OCI-LY1 (cell line): Measurements from ENCODE around the gene DYSF.

Source experiments
- H2AFZ ChIP-seq: fragments of 200-600 bp; sonication (generic), shearing (Covaris generic); 2 replicates; pipeline ENCODE4 v1.6.0; 2014; ENCODE audit warnings: antibody characterized with exemption, mild to moderate bottlenecking, low read length
- H3F3A ChIP-seq: fragments of 200-600 bp; sonication (generic), shearing (Covaris generic); 2 replicates; pipeline ENCODE4 v1.6.0; 2014; ENCODE audit warnings: mild to moderate bottlenecking, antibody characterized with exemption, low read length, moderate library complexity; ENCODE audit not compliant: insufficient read depth
- H3K27ac ChIP-seq: fragments of 200-600 bp; sonication (generic); 2 replicates; pipeline ENCODE4 v1.5.1; 2014; ENCODE audit warnings: low read length, mixed run types, mild to moderate bottlenecking, low read depth; ENCODE audit not compliant: poor library complexity, severe bottlenecking
- H3K27me3 ChIP-seq: fragments of 200-600 bp; sonication (generic); 2 replicates; pipeline ENCODE4 v1.6.0; 2014; ENCODE audit warnings: antibody characterized with exemption, mild to moderate bottlenecking, low read length, moderate library complexity; ENCODE audit not compliant: insufficient read depth
- H3K36me3 ChIP-seq: fragments of 200-600 bp; sonication (generic); 2 replicates; pipeline ENCODE4 v1.6.1; 2014; ENCODE audit warnings: mild to moderate bottlenecking, antibody characterized with exemption, low read length, moderate library complexity, mixed read lengths; ENCODE audit not compliant: insufficient read depth
- H3K4me1 ChIP-seq: fragments of 200-600 bp; sonication (generic); 2 replicates; pipeline ENCODE4 v1.5.1; 2014; ENCODE audit warnings: mild to moderate bottlenecking, low read length, moderate library complexity; ENCODE audit not compliant: insufficient read depth, severe bottlenecking
- H3K4me2 ChIP-seq: fragments of 200-600 bp; sonication (generic), shearing (Covaris generic); 2 replicates; pipeline ENCODE4 v1.6.1; 2014; ENCODE audit warnings: low read length
- H3K4me3 ChIP-seq: fragments of 200-600 bp; sonication (generic); 2 replicates; pipeline ENCODE4 v1.5.1; 2014; ENCODE audit warnings: low read length, low read depth, mild to moderate bottlenecking, mixed read lengths; ENCODE audit not compliant: poor library complexity, severe bottlenecking
- H3K79me2 ChIP-seq: fragments of 200-600 bp; shearing (Covaris generic); 2 replicates; pipeline ENCODE4 v1.6.1; 2016; ENCODE audit warnings: mixed run types, low read length, mixed read lengths; ENCODE audit not compliant: insufficient read depth
- H3K9ac ChIP-seq: fragments of 200-600 bp; sonication (generic), shearing (Covaris generic); 2 replicates; pipeline ENCODE4 v1.6.1; 2014; ENCODE audit warnings: mild to moderate bottlenecking, low read length, mixed read lengths
- H3K9me2 ChIP-seq: fragments of 200-600 bp; sonication (generic), shearing (Covaris generic); 2 replicates; pipeline ENCODE4 v1.6.1; 2014; ENCODE audit warnings: low read depth, mild to moderate bottlenecking, low read length, mixed read lengths
- H3K9me3 ChIP-seq: fragments of 200-600 bp; shearing (Covaris generic); 2 replicates; pipeline ENCODE4 v1.6.1; 2014; ENCODE audit warnings: low read length, mixed read lengths
- H4K20me1 ChIP-seq: fragments of 200-600 bp; sonication (generic), shearing (Covaris generic); 2 replicates; pipeline ENCODE4 v1.6.0; 2016; ENCODE audit warnings: mild to moderate bottlenecking, low read length; ENCODE audit not compliant: insufficient read depth
- EZH2 ChIP-seq: fragments of 200-600 bp; sonication (generic), shearing (Covaris generic); IDR thresholded peaks from 2 replicates; pipeline ENCODE4 v1.8.0; 2017; ENCODE audit warnings: borderline replicate concordance, mixed run types, mild to moderate bottlenecking, antibody characterized with exemption, low read length, moderate library complexity, mixed read lengths
- TF ChIP-seq, protein P1 (sequence below): fragments of 200-600 bp; sonication (generic), shearing (Covaris generic); IDR thresholded peaks from 2 replicates; pipeline ENCODE4 v1.5.1; 2017; ENCODE audit warnings: mild to moderate bottlenecking, antibody characterized with exemption, low read length, moderate library complexity, mixed read lengths

The DYSF gene

GRCh38 chr2:71505770-71506140 is 52.4 kb downstream of the DYSF start:
- Histone ChIP-seq H3F3A (no peaks in the 10 kb centered on the region), H4K20me1 (no peaks in the 10 kb centered on the region), H3K79me2 (no peaks in the 10 kb centered on the region), H3K36me3 (no peaks in the 10 kb centered on the region), H3K4me1 (no peaks in the 10 kb centered on the region), H3K9me2 (no peaks in the 10 kb centered on the region), H3K4me2 (no peak overlapping the region), H3K27me3 (no peaks in the 10 kb centered on the region), H3K4me3 (no peak overlapping the region), H3K9ac (no peak overlapping the region), H3K27ac (no peak overlapping the region), H3K9me3 (no peaks in the 10 kb centered on the region), H2AFZ (no peak overlapping the region)
- no peak for TF ChIP-seq EZH2
- TF ChIP-seq, protein P1, sequence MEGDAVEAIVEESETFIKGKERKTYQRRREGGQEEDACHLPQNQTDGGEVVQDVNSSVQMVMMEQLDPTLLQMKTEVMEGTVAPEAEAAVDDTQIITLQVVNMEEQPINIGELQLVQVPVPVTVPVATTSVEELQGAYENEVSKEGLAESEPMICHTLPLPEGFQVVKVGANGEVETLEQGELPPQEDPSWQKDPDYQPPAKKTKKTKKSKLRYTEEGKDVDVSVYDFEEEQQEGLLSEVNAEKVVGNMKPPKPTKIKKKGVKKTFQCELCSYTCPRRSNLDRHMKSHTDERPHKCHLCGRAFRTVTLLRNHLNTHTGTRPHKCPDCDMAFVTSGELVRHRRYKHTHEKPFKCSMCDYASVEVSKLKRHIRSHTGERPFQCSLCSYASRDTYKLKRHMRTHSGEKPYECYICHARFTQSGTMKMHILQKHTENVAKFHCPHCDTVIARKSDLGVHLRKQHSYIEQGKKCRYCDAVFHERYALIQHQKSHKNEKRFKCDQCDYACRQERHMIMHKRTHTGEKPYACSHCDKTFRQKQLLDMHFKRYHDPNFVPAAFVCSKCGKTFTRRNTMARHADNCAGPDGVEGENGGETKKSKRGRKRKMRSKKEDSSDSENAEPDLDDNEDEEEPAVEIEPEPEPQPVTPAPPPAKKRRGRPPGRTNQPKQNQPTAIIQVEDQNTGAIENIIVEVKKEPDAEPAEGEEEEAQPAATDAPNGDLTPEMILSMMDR, result no peak

DNA sequence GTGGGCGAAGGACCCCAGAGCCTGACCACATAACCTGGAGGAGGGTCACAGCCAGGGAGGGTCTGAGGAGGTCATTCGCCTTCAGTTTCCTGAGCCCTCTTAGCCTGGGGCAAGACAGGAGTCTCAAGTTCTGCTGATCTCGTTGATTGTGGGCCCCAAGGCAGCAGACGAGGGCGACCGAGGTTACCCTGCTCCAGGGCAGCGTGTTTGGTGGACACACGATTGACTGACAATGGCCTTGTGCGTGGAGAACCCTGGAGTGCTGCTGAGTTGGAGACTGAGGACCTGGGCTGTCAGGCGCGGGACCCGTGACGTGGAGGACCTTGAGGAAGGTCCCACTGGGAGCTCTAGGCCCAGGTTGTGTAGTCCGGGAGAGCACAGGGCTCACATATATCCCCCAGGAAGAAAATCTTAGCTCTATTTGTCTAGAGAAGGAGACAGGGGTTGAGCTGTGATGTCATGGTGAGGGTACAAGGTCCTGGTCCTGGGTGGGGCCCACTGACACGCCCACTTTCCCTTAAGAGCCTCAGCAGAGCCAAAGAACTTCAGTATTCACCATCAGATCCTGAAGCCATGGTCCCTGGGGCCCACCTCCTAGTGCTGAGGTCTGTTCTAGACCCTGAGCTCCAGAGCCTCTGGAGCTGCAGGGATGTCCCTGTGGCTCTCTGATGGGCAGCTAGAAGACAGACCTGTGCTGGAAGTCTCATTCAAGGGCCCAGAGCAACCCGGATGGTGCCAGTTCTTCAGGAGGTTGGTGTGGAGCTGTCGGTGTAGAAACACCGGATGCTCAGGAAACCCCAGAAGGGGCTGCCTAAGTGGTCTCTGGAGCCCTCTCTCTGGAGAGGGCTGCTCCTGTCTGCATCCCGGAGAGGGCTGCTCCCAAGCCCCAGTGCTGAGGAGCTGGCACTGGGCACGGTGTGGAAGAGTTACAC is 53.1 kb downstream of the DYSF start:
- Histone ChIP-seq H3K27ac (no peak overlapping the region), H3K79me2 (no peaks in the 10 kb centered on the region), H3K9me3 (no peaks in the 10 kb centered on the region), H3F3A (no peaks in the 10 kb centered on the region), H4K20me1 (no peaks in the 10 kb centered on the region), H3K9me2 (no peaks in the 10 kb centered on the region), H3K9ac (no peak overlapping the region), H3K4me2 (no peak overlapping the region), H3K4me1 (no peaks in the 10 kb centered on the region), H3K36me3 (no peaks in the 10 kb centered on the region), H3K4me3 (no peak overlapping the region), H3K27me3 (no peaks in the 10 kb centered on the region), H2AFZ (no peak overlapping the region)
- no peak for TF ChIP-seq EZH2
- TF ChIP-seq, protein P1, result no peak

- no peak overlapping the region for H3K4me3 ChIP-seq
- no peaks in the 10 kb centered on the region for H3K27me3 ChIP-seq
- no peaks in the 10 kb centered on the region for H3K9me3 ChIP-seq
- no peaks in the 10 kb centered on the region for H4K20me1 ChIP-seq
- no peaks in the 10 kb centered on the region for H3K9me2 ChIP-seq
- no peaks in the 10 kb centered on the region for H3K4me1 ChIP-seq
- no peak overlapping the region for H3K4me2 ChIP-seq
- H3K9ac ChIP-seq, result no peak overlapping the region
- no peaks in the 10 kb centered on the region for H3K79me2 ChIP-seq
- no peaks in the 10 kb centered on the region for H3F3A ChIP-seq
- TF ChIP-seq EZH2, result no peak
- TF ChIP-seq, protein P1, result no peak
- no peaks in the 10 kb centered on the region for H3K36me3 ChIP-seq
- no peak overlapping the region for H2AFZ ChIP-seq
- no peak overlapping the region for H3K27ac ChIP-seq
Observed at GRCh38 chr2:71507476-71507875, 54.1 kb downstream of the DYSF start.
